ENCODE measurements around the gene CLN6.
"Not testable (repeated sequence)": the region's sequence is repeated elsewhere in the genome, so short reads cannot be mapped to it uniquely, and the experiment has no call there.

The CLN6 gene

DNA sequence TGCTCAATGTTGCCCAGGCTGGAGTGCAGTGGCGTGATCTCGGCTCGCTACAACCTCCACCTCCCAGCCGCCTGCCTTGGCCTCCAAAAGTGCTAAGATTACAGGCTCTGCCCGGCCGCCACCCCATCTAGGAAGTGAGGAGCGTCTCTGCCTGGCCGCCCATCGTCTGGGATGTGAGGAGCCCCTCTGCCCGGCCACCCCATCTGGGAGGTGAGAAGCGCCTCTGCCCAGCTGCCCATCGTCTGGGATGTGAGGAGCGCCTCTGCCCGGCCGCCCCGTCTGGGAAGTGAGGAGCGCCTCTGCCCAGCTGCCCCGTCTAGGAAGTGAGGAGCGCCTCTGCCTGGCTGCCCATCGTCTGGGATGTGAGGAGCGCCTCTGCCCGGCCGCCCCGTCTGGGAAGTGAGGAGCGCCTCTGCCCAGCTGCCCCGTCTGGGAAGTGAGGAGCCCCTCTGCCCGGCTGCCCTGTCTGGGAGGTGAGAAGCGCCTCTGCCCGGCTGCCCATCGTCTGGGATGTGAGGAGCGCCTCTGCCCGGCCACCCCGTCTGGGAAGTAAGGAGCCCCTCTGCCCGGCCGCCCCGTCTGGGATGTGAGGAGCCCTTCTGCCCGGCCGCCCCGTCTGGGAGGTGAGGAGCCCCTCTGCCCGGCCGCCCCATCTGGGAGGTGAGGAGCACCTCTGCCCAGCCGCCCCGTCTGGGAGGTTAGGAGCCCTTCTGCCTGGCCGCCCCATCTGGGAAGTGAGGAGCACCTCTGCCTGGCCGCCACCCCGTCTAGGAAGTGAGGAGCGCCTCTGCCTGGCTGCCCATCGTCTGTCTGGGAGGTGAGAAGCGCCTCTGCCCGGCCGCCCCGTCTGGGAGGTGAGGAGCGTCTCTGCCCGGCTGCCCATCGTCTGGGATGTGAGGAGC is 7.7 kb downstream of the CLN6 start:
- not testable (repeated sequence) for DNase-seq

DNA sequence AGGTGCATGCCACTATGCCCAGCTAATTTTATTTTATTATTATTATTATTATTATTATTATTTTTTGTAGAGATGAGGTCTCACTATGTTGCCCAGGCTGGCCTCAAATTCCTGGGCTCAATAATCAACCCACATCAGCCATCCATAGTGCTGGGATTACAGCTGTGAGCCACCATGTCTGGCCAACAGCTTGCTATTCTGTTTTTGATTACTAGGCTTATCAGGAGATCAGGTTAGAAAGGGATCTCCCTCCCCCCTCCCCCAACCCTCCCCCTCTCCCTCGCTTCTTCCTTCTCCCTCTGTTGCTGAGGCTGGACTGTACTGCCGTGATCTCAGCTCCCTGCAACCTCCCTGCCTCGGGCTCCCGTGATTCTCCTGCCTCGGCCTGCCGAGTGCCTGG is 8.6 kb downstream of the CLN6 start:
- DNase-seq, result no peak

DNA sequence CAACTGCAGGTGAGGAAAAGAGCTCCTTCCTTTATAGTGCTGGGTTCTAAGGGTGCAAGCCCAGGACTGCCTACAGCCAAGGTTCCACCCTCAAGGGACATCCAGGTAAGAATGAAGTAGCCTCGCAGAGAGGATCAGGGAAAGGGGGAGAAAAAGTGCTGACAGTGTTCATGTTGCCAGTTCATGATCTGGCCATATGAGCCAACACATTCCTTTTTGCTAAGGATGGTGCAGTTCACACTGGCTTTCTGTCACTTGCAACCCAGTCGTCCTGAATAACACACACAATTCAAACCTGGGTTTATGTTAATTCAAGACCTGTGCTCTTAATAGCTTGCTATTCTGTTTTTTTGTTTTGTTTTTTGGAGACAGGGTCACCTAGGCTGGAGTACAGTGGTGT is 9.0 kb downstream of the CLN6 start:
- no peak for DNase-seq

DNA sequence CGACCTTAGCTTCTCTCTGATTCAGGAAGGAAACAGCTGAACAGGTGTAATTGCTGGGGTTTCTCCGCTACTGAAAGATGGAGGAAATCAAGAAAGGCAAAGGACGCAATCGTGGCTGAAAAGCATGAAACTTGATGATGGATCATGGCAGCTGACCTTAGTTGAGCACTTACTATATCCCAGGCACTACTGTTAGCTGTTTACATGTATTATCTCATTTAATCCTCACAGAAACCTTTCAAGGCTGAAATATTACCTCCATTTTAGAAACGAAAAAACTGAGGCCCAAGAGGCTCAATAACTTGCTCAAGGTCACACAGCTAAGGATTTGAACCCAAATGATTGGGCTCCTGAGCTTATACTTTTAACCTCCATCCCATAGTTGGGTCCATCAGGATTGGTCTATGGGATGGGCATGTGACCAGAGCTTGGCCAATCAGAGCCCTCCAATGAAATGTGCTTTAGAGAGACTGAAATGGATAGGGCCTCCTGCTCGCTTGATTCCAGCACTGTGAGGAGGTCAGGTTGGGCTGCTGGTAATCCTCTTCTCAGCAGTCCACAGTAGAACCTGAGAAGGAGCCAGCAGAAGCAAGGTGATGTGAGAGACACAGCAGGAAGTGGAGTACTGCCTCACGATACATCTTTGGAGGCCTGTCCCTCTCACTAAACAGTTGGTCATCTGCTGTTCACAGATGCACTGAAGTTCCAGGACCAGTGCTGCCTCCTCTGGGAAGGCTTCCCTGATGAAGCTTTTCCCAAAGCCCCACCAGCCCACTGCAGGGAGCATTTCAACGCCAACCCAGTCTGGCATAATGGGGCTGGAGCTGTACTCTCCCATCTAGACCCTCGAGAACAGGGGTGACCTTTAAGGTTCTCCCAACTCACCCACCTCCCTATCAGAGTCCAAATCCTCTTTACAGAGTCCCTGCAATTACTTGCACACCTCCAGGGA is 10.4 kb downstream of the CLN6 start:
- DNase-seq, result no peak

DNA sequence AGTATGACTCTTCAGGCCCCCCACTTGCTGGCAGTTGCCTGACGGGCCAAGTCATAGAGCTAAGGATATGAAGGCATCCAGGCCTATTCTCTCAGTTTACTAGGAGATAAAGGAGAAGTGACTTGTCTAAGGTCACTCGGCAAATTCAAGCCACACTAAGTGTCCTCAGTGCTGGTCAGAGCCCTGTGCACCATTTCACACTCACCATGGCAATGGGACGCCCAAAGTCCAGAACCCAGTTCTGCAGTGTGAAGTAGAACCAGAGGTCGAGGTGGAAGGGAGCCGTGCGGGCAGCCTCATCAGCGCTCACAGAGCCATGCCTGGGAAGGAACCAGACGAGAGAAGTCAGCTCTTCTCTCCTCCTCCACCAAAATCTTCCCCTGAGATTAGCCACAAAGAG is 11.2 kb downstream of the CLN6 start:
- DNase-seq, result no peak

DNA sequence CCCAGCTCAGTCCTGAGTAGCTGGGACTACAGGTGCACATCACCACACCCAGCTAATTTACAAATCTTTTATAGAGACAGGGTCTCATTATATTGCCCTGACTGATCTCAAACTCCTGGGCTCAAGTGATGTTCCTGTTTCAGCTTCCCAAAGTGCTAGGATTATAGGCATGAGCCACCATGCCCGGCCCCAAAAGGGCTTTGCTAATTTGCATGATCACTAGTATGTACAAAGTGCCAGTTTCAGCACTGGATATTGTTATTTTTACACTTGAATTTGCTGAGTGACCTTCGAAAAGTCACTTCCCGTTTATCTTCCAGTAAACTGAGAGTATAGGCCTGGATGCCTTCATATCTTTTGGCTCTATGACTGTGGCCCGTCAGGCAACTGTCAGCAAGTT is 12.2 kb downstream of the CLN6 start:
- DNase-seq, result no peak

DNA sequence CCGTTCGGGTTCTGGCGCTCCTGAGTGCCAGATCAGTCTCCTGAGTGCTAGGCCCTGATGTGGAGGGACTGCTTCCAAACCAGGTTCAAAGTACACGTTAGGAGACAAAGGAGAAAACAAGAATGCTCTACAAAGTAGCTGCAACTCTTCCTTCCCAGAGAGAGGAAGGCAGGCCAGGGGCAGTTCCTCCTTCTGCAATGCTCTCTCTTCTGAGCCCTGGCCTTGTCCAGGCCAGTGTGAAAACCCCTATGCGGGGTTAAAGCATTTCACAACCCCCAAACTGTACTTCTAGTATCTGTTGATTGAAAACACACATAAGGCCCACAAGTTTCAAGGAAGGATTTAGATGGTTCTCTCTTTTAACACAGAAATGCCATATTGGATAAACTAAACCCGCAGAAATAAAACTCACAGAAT is 14.7 kb downstream of the CLN6 start:
- DNase-seq, result no peak

DNA sequence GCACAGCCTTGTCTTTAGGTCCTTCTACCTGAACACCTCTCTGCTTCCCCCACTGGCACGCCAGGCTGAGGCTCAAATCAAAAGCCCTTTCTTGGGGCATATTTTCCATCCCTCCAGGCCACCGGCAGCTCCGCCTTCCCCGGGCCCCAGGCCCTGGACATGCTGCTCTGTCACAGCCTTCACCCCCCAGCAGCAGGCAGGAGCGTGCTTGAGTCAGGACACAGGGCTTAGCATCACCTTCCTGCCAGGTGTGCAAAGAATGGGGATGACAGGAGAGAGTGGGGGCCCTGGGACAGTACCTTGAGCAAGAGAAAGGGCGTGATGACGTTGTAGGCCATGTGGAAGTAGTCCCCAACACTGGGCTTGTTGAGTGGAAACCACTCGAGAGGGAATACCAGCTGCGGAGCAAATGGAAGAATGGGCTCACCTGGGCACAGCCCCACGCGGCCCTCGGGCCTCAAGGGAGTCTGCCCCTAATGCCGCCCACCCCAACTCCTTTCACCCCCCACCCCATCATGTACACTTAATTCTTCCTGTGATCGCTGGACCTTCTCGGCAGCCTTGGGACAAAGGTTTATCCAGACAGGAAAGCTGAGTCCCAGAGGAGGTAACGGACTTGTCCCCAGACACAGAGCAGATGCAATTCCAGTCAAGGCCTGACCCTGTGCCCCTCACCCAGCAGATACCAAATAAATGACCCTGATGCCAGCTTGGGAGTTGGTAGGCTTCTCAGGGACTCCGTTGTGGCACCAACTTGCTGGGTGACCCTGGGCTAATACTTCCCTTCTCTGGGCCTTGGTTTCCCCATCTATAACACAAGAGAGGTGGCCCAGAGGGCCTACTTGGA is 15.3 kb downstream of the CLN6 start:
- DNase-seq, result no peak

DNA sequence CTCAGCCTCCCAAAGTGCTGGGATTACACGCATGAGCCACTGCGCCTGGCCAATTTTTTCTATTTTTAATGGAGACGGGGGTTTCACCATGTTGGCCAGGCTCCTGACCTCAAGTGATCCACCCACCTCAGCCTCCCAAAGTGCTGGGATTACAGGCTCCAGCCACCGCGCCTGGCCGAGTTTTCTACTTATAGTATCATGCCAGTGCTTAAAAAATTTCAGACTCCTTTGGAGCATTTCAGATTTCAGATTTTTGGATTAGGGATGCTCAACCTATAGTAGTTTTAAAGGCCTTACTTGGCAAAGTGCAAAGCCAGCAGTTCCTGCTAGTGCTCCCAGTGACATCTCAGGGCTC is 16.1 kb downstream of the CLN6 start:
- not testable (repeated sequence) for DNase-seq

DNA sequence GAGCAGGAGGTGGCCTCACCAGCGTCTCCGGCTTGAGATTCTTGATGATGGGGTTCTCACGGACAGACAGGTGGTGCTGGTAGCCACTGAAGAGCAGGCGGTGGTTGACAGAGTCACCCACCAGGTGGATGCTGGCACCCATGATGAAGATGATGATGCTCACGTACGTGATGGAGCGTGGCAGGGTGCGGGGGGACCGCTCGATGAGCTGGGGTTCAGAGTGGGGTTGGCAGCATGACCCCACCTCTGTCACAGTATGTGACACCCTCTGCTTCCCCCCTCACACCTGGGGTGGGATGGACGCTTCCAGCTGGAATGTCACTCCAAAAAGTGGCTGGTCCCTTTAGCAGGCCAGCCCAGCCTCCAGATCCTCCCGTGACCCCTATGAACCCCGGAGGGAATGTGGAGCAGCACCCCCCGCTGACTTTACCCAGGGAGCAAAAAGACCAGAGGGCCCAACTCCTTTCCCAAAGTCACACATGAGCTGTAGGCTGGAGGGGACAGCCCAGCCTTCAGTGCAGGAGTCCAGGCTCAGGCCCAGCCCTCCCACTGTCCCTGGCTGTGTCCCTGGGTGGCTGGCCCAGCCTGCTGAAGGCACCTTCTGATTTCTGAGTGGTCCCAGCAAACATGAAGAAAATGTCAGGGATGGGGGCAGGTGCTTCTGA is 17.7 kb downstream of the CLN6 start:
- no peak for DNase-seq

DNA sequence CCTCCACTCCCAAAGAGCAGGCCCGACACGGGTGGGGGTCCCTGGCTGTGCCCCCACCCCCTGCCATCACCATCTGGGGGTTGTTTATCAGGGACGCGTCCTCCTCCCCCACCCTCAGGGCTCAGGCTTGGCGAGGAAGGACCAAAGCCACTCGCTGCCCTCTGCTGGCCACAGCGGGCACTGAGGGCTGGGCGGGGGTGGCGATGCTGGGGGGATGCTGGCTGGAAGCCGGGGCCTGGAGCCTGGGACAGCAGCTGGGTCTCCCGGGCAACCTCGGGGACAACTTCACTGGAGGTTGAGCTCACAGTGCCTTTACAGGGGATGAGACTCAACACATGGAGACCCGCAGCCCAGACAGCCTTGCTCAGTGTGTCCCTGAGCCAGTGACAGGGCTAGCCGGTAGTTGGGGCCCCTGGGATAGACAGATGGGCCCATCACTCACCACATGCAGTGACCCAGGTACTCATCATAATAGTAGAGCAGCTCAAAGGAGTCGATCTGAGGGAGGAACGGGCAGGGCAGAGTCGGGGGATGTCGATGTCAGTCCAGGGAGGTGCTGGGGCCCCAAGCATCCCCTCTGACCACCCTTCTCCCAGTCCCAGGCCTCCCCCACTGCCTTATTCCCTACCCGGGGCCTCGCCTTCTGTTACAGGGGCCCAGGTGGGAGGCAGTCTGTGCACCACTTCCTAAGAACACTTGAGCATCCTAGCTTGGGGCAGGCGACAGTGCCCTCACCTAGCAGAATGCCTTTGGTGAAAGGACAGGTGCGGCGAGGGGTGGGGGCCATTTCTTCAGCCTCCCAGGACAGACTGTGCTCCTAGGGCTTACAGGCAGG is 18.5 kb downstream of the CLN6 start:
- peak; percentile 30 for DNase-seq

DNA sequence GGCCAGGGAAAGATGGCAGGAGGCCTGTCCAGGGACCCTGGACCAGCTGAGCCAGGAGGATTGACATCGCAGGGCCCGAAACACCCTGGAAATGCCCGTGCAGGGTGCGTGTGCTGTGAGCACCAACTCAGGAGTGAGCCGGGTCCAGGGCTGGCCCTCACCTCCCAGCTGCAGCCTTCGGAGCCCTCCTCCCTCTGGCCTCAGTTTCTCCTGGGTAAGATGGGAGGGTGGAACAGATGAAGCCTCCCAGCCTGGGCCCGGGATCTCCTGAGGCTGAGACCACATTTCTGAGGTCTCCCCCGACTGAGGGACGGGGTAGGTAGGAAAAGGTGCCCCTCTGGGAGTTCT is 19.1 kb downstream of the CLN6 start:
- no peak for DNase-seq

DNA sequence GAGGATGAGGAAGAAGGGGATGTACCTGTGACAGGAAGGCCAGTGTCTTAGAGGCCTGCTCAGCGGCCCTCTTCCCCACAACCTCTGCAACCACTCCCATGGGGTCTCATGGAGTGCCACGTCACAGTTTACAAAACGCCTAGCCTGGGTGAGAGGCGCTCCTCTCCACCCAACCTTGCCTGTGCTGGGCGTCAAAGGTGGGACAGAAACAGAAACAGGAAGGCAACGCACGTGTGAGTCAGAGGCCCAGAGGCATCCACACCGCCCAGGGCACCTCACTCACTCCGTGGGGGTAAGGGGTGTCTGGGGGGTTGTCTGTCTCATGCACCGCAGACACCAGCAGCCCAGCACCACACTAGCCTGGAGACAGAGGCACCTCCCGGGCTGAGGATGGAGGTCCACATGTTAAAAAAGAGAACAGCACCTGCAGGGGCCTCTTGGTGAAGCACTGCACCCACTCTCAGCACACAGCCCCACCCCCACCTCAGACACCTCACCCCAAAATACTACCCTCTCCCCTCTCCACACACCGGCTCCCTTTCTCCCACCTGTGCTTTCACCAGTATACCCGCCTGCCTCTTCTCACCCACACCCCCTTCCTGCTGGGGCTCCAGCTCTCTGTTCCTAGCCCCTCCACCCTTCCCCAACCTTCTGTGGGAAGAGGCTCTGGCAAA is 19.7 kb downstream of the CLN6 start:
- DNase-seq, result no peak

DNA sequence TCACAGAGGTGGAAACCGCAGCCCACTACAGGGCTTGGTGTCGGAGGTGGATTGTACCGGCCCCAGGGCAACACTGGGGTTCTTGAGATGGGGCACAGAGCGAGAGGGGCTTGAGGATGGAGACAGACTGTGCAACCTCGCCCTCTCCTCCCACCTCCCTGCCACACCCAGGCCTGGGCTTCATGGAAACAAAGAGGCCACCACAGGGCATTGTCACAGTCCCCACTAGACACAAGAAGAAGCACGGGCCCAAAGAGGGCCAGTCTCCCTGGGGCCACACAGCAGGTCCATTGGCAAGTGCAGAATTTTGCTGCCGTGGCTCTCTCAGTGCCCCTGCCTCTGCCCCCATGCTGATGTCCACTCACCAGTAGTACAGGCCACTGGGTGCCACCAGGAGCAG is 20.3 kb downstream of the CLN6 start:
- no peak for DNase-seq

DNA sequence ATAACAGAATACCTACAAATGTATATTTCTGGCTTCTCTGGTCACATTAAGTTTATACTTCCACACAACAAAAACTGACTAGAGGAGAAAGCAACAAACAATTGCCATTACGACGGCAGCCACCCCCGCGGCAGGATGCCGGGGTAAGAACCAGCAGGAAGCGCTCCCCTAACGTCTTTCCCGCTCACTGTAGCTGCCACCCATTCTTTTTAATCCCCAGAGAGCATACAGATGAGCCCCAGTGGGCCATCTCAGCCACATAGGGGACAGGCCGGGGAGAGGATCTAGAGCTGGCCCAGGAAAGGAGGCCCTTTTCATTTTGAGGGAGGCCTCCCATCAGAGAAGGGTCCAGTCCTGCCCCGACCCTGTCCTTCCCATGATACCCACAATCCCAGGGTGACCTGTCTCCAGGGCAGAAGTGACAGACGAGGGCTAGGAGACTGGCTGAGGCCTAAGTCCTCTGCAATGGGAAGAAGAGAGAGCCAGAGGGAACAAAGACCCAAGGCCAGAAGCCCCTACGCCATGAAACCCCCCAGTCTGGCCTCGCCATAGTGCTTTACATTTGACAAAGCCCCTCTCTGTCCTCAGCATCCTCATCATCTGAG is 20.8 kb downstream of the CLN6 start:
- no peak for DNase-seq

DNA sequence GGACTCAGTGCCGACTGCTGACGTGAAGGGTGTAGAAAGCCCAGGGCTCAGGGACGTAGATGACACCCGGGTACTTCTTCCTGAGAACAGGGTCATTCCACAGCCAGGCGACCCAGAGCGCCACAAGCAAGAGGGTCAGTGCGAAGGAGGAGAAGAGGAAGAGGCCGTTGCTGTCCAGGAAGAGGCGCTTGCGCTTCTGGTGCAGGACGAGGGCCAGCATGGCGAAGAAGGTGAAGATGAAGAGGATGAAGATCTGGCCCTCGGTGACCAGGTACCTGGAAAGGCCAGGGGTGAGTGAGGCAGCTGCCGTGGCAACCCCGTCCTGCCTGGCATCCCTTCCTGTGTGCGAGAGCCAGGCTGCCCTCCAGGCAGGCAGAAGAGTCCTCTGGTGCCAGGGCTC is 21.4 kb downstream of the CLN6 start:
- no peak for DNase-seq

DNA sequence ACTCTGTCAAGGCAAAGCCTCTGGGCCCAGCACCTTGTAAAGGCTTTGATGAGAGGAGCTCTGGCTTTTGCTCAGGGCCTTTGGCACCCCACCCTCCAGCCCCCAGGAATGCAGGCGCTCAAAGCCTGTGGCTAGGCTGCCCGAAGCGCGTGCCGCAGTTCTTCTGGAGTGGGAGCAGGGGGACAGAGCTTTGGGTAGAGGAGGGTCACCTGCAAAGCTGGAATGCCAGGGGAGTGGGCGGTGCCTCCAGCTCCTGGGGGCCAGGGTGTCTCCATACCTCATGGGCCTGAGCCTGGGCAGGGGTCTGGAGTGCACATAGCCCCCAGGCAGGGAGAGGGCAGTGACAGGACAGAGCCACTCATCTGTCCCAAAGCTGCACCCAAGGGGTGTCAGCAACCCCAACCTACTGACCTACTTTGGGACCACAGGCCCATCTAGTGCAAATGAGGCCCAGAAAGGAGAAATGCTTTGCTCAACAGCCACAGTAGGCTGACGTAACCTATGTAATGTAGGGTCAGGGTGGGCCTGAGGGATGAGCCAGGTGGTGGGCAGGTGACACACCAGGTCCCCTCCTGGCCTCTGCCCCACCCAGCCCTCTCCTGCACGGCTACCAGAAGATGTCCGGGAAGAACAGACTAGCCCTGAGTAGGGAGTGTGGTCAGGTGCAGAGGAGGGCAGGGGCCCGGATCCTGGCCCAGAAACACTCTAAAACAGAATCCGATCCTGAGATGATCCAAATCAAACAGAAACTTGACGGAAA is 22.2 kb downstream of the CLN6 start:
- DNase-seq, result no peak

DNA sequence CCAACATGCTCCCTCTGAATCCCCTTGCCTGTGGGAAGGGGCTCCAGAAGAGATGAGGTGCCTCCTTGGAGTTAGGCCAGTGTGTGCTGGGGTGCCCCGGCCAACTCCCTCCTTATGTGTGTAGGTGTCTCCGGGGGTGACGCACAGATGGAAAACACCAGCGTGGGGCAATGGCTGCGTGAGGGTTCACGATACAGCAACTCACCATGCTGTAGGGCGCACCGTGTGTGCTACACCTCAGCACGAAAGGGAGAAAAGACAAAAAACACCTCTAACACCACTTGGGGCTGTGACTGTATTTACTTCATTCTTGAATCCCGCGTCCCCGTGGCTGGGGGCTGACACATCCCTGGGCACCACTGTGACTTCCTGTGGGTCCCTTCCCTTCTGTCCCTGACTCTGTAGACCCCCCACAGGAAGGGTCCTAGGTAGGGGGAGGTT is 22.8 kb downstream of the CLN6 start:
- DNase-seq, result no peak

DNA sequence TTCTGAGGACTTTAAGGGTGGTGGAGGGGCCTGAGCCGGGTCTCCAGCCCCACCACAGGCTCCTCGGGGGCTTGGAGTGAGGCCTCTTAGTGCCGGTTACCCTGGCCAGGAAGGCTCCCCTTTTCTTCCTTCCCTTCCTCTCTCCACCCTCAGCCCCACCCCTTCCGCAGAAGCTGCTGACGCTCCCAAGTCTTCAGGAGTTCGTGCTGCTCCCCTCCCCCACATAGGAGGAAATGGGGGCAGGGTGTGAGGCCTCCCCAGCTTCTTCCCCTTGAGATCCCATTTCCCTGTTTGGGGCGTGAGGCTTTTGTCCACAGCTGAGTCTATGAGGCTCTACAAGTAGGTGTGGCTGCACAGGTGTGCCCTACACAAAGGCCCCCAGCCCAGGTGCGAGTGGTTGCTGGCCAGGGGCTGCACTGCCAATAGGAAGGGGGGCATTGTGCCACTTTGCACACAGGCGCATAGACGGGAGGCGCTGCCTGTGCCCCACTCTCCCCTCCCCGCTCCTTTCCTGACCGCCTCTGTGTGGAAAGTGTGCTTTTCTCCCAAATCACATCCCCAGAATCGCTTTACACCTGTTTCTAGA is 23.5 kb downstream of the CLN6 start:
- DNase-seq, result no peak

Data from NCI-H2171 treated with DMSO at 0.1 percent for 48 hours (cell line).